Stimulated activated CD8-positive, alpha-beta memory T cell treated with anti-CD3 and anti-CD28 coated beads, Interleukin-15, amount 100 ng/mL, for 48 hours (primary cell): ENCODE data around the gene BIRC5.
"Not testable (repeated sequence)": the region's sequence is repeated elsewhere in the genome, so short reads cannot be mapped to it uniquely, and the experiment has no call there.

Source experiments
- DNase-seq, 2 donors: peaks; one replicate each; pipeline ENCODE4 v3.0.0-alpha.2; 2020; ENCODE audit warnings: low read depth in 2 of 2

Gene BIRC5

GRCh38 chr17:78240012-78240655, 26.1 kb downstream of the BIRC5 start:
- no peak for DNase-seq

- no peak for DNase-seq
Observed at GRCh38 chr17:78240839-78241238, 26.8 kb downstream of the BIRC5 start.

GRCh38 chr17:78241277-78242023, 27.4 kb downstream of the BIRC5 start:
- no peak for DNase-seq

DNA sequence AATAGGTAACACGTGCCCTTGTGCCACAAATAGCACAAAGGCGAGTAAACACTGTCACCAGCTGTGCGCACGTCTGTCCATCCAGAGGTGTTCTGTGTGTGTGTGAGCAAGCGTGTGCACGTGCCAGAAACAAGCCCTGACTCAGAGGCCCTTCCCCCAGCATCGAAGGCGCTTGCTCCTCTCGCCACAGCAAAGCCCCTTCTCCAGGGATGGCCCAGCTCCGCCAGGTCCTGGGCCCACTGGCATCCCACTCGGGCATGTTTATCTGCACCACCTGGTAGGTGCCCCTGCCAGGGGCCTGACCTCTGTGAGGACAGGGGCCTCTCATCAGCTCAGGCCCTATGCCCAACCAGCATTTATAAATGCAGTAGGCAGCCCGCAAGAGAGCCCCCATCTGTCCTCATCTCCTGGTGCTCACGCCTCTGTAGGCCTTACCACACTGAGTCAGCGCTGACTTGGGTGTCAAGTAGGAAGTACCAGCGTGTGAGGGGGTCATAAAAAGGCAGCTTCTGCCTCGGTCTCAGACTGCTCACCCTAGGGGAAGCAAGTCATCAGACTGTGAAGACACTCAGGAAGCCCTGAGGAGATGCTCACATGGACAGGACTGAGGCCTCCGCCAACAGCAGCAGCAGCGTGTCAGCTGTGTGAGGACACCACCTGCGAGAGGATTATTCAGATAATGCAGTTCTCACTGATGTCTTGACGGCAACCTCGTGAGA, 28.1 kb downstream of the BIRC5 start:
- DNase-seq: no peak

GRCh38 chr17:78247304-78247703, 33.3 kb downstream of the BIRC5 start:
- no peak for DNase-seq

DNA sequence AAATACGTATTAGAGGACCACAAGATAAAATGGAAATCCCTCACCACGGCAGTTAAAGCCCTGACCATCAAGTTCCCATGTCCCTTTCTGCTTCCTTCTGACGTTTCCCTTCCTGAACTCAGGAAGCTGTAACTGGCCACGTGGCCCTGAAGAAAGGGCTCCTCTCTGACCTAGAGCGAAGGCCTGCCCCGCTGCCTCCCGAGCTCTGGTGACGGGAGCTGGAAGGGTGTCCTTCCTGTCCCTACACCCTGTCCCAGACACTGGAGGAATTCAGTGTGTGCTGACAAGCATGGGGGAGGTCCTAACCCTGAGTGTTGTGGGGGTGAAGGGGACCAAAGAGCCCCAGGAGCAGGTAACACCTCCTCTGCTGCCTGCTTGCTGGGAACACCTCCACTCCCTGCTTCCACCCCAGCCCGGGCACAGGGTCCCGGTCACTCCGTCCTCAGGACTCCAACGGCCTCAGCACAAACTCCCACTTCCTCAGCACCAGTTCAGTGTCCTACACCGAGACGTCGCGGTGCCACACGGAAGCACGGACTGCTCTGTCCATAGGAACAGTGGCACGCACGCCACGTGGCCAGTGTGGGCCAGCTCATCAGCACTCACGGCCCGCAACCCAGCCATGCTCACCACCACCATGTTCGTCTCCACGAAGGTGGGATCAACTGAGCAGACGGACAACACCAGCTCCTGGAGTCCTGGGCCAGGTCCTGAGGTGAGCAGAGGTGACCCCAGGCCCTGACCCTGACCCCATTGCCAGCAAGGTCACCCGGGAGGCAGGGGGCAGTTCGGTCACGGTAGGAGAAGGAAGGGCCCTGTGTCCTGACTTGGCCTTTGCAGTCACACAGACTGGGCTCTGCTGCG, 34.2 kb downstream of the BIRC5 start:
- no peak for DNase-seq

- DNase-seq: no peak
Observed at GRCh38 chr17:78249074-78249817, 35.2 kb downstream of the BIRC5 start.

DNA sequence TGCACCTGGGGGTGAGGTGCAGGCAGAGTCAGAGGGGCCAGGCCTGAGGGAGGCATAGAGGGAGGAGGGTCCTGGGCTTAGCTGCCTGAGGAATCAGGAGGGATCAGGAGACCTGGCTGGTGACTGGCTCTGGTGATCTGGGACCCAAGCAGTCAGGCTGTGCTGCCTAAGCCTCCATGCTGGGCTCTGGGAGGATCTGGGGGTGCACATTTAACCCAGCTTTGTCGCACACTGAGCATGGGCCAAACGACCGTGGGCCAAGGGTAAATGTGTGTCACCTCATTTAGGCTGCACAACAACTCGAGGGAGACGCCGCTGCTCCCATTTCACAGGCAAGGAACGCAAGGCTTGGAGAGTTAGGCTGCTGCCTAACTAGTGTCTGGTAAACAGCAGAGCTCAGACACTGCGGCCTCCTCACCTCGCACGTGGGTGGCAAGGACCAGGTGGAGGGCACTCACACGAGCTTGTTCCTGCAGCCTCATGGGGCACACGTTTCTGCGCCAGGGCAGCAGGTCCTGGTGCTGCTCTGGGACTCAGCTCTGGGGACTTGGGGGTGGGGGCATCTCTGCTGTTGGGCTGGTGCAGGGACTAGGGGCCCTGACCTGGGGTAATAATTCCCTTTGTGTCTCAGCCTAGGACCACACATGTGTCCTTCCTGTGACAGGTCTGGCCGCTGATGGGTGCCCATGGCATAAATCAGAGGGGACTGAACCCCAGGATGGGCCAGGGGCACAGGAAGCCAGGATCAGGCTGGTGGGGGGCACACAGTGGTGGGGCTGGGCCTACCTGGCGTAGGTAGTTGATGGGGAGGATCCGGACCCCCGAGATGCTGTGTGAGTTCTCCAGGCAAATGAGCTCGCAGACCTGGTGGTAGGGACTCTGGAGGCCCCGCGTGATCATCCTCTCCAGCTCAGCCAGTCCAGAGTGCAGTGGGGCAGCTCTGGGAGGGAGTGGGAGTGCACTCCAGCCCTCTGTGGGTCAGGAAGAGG, 36.1 kb downstream of the BIRC5 start:
- DNase-seq: no peak

- peak; percentile 79 to 81 for DNase-seq
Observed at GRCh38 chr17:78250891-78251772, 37.1 kb downstream of the BIRC5 start.

- no peak for DNase-seq
Observed at GRCh38 chr17:78251773-78252103, 37.7 kb downstream of the BIRC5 start.

DNA sequence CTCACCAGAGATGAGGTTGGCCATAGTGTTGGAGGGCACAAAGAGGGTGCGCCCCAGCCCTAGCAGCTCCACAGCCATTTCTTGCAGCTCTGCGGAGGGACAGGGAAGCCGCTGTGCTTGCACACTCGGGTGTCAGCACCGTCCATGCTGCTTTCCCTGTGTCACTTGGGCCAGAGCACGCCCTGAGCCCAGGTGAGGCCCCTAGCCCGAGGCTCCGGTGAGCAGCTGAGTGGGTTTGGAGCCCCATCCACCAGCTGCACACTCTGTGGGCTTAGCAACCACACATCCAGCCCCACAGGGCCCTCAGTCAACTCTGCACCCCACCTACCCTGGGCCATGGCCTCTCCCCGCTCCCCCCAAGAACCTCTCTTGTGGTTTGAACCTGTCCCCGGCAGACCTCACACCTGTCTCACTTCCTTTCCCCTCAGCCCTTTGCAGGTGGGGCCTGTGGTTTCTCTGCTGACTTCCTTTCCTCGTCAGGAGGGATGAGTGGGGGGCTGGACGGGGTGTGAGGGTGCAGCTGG, 38.1 kb downstream of the BIRC5 start:
- peak in 1 of 2 donors; percentile 25 for DNase-seq

GRCh38 chr17:78252701-78253635, 38.9 kb downstream of the BIRC5 start:
- no peak for DNase-seq

- not testable (repeated sequence) for DNase-seq
Observed at GRCh38 chr17:78253636-78253945, 39.5 kb downstream of the BIRC5 start.

DNA sequence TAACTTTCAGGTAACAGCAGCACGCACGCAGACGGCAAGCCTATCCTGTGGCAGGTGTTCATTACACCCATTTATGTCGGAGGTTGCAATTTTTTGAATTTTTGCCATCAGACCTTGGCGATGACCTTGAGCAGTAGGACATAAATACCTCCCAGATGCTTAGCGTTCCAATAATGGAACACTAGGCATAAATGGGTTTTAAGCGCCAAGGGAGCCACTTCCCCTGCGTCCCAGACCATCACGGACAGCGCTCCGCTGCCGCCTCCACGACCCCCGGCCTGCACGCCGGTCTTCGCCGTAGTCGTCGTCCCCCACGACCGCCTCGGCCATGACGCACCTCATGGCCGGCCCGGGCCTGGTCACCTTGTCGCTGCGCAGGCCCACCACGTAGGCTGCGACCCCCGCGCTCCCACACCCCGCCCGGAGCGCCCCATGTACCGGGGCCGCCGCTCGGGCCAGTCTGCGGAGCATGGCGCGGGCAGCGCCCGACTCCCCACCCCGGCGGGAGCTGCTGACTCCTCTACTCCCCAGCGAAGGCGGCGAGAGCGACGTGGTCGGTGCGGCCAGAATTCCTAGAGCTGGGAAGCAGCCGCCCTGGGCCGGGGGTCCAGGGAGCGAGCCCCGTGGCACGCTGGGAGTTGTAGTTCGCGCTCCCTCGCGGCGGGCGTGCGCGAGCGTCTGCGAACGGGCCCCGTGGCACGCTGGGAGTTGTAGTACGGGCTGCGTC, 40.1 kb downstream of the BIRC5 start:
- DNase-seq: peak; percentile 73

- DNase-seq: no peak
Observed at GRCh38 chr17:78255029-78255656, 41.1 kb downstream of the BIRC5 start.

- DNase-seq: no peak
Observed at GRCh38 chr17:78255953-78256706, 42.1 kb downstream of the BIRC5 start.
